Measurements from ENCODE around the gene MGAT4A. TPM values are rescaled to one million over a fixed set of nuclear protein-coding genes. Genes with fewer than 3 reads are reported as not detected.

MGAT4A gene
- total RNA-seq, 1 donor from 2014 or later: 3.2 TPM

DNA sequence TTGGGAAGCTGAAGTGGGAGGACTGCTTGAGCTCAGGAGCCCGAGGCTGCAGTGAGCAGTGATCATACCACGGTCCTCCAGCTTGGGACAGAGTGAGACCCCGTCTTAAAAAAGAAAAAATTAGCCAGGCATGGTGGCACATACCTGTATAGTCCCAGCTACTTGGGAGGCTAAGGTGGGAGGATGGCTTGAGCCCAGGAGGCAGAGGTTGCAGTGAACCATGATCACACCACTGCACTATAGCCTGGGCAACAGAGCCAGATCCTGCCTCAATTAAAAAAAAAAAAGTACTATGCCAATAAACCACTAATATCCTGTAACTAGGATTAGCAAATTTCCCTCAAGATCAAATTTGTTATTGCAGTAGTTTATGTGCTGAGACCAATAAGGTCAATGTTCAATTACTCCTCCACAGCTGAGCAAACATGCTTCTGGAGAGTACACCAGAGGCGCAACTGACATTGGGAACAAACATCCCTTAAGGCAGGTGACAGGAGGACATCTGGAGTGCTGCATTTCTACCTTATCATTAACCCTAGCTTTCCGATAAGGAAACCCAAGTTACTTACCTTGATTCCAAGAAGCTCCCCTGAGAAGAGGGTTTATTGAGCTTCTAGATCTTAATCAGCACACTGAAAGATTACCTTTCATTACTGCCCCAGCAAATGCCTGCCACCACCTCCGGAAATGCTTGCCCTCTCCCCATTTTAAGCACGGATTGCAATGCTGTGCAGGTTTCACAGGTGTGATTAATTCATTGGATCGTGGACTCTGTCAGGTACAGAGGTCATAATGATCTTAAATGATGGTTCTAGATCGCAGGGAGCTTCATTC lies 26.2 kb downstream of the MGAT4A start:
- Histone ChIP-seq H3K4me3 (ENCODE audit: low read depth, low read length) (no peak overlapping the region), H3K27me3 (ENCODE audit: control insufficient read depth, insufficient read depth, low read length) (no peaks in the 10 kb centered on the region), H3K36me3 (ENCODE audit: control insufficient read depth, insufficient read depth, low read length) (no peaks in the 10 kb centered on the region)
- TF ChIP-seq, protein P1, sequence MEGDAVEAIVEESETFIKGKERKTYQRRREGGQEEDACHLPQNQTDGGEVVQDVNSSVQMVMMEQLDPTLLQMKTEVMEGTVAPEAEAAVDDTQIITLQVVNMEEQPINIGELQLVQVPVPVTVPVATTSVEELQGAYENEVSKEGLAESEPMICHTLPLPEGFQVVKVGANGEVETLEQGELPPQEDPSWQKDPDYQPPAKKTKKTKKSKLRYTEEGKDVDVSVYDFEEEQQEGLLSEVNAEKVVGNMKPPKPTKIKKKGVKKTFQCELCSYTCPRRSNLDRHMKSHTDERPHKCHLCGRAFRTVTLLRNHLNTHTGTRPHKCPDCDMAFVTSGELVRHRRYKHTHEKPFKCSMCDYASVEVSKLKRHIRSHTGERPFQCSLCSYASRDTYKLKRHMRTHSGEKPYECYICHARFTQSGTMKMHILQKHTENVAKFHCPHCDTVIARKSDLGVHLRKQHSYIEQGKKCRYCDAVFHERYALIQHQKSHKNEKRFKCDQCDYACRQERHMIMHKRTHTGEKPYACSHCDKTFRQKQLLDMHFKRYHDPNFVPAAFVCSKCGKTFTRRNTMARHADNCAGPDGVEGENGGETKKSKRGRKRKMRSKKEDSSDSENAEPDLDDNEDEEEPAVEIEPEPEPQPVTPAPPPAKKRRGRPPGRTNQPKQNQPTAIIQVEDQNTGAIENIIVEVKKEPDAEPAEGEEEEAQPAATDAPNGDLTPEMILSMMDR (IDR thresholded peaks at IDR 0.05; ENCODE audit: insufficient read depth, low read length, poor library complexity, severe bottlenecking): no peak
- no peak for DNase-seq (ENCODE audit: low read depth)

DNA sequence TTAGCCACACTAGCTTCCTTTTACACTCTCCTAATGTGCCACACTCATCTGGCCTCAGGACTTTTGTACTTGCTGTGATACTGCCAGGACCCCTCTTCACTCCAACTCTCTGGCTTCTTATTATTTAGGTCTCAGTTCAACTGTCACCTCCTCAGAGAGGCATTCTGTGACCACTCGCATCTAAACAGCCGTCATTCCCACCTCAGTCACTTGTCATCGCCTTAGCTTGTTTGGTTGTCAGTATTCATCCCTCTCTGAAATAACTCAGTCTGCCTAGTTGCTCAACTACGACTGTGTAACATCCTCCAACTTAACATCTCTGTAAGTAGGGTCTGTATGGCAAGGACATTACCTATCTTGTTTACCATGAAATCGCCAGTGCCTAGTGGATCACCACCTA lies 27.2 kb downstream of the MGAT4A start:
- TF ChIP-seq, protein P1 (IDR thresholded peaks at IDR 0.05; ENCODE audit: insufficient read depth, low read length, poor library complexity, severe bottlenecking): no peak

DNA sequence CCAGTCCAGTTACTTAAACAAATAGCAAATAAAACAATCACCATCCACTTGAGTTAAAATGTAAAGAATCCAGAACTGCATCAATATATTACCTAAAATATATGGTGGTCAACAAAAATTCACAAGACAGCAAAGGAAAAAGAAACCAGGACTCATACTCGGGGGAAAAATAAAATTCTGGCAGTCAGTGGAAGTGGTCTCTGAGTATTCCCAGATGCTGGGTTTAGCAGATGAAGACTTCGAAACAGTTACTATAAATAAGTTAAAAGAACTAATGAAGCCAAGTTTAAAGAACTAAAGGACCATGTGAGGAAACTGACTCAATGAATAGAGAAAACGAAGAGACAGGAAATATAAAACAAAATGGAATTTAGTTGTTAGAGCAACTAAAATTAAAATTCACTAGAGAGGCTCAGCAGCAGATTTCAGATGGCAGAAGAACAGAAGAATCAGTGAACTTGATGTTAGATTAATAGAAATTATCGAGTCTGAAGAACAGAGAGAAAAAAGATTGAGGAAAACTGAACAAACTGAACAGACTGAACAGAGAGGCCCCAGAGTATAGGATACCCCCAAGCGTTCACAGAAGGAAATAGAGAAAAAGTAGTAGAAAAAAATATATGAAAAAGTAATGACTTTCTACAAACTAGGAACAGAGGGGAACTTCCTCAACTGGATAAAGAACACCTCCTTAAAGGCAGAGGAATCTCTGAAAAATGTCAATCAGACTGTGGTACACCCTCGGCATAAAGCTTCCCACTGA lies 27.9 kb downstream of the MGAT4A start:
- no peak for DNase-seq (ENCODE audit: low read depth)
- Histone ChIP-seq H3K4me3 (ENCODE audit: low read depth, low read length) (no peak overlapping the region), H3K27me3 (ENCODE audit: control insufficient read depth, insufficient read depth, low read length) (no peaks in the 10 kb centered on the region), H3K36me3 (ENCODE audit: control insufficient read depth, insufficient read depth, low read length) (no peaks in the 10 kb centered on the region)
- TF ChIP-seq, protein P1 (IDR thresholded peaks at IDR 0.05; ENCODE audit: insufficient read depth, low read length, poor library complexity, severe bottlenecking): no peak

More for the DNA sequence above, 27.2 kb downstream of the MGAT4A start:
- Histone ChIP-seq H3K27me3 (ENCODE audit: control insufficient read depth, insufficient read depth, low read length) (no peaks in the 10 kb centered on the region), H3K4me3 (ENCODE audit: low read depth, low read length) (no peak overlapping the region), H3K36me3 (ENCODE audit: control insufficient read depth, insufficient read depth, low read length) (no peaks in the 10 kb centered on the region)
- DNase-seq (ENCODE audit: low read depth): no peak

DNA sequence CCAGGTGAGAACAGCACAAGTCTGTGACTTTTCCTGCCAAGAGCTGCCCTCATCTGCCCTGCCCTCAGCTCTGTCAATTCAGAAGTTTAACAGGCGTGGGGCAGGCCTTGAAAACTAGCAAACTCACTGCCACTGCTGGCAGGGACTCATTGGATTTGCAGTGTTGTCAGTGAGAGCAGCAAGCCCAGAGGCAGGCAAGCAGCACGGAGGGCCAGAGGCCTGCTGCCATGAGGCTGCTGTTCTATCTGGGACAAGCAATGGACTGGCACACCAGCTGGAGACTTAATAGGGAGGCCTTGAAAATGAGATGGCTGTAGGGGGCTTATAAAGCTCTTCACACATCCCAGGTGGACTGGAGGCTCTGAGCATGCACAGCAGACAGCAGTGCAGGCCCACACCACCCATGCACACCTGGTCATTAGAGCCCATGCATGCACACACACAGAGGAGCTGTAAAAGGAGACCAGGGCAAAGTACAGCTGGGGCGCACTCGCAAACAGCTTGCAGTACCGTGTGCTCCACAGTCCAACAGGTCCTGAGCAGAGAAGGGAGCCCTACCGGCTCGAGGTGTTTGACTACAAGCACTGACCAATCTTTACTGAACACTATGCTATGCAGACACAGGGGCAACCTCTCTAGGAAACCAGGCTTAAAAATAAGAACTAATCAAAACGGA lies 28.7 kb downstream of the MGAT4A start:
- TF ChIP-seq, protein P1 (IDR thresholded peaks at IDR 0.05; ENCODE audit: insufficient read depth, low read length, poor library complexity, severe bottlenecking): no peak
- Histone ChIP-seq H3K4me3 (ENCODE audit: low read depth, low read length) (no peak overlapping the region), H3K36me3 (ENCODE audit: control insufficient read depth, insufficient read depth, low read length) (no peaks in the 10 kb centered on the region), H3K27me3 (ENCODE audit: control insufficient read depth, insufficient read depth, low read length) (no peaks in the 10 kb centered on the region)
- DNase-seq (ENCODE audit: low read depth): no peak

DNA sequence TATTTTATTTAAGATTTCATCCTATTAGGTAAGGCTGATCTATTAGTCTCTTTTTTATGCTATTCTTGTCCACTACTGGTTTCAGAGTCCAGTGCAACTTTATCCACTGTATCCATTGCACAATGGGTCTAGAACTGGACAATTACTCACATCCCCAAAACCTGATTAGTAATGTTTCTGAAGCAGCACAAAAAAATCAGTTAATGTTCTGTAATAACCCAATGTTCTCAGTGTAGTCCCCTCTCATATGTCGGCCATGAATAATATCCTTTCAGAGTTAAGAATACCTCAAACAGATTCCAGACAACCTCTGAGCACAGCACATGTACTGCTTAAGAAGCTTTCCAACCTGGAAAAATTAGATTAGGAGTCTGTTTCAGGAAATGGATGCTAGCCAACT lies 29.7 kb downstream of the MGAT4A start:
- no peaks in the 10 kb centered on the region for H3K36me3 ChIP-seq (ENCODE audit: control insufficient read depth, insufficient read depth, low read length)
- no peak overlapping the region for H3K4me3 ChIP-seq (ENCODE audit: low read depth, low read length)
- no peak for DNase-seq (ENCODE audit: low read depth)
- TF ChIP-seq, protein P1 (IDR thresholded peaks at IDR 0.05; ENCODE audit: insufficient read depth, low read length, poor library complexity, severe bottlenecking): no peak
- H3K27me3 ChIP-seq (ENCODE audit: control insufficient read depth, insufficient read depth, low read length): no peaks in the 10 kb centered on the region
